GM12892 (cell line): ENCODE measurements around the gene CCDC148.

Experiments
- DNase-seq: peaks from one replicate; pipeline ENCODE4 v3.0.0; 2011; ENCODE audit not compliant: insufficient read length
- FAIRE-seq: peaks from 2 replicates; lab custom pipeline; 2011; peaks lifted over from hg19 to GRCh38; lab: Jason Lieb, UNC
- POLR2A ChIP-seq: IDR thresholded peaks from 2 replicates; pipeline ENCODE4 v1.6.1; 2011; ENCODE audit warnings: low read depth, low read length, control low read depth
- POLR2AphosphoS5 ChIP-seq: IDR thresholded peaks from 2 replicates; pipeline ENCODE4 v1.6.1; 2011; ENCODE audit warnings: low read depth, low read length, control low read depth
- TAF1 ChIP-seq: IDR thresholded peaks from 2 replicates; pipeline ENCODE4 v1.6.1; 2011; ENCODE audit warnings: low read depth, mild to moderate bottlenecking, control low read depth, low read length, borderline replicate concordance

CCDC148 gene

GRCh38 chr2:158405341-158405740, 51.2 kb downstream of the CCDC148 start:
- FAIRE-seq (no peak), DNase-seq (no peak)
- TF ChIP-seq POLR2A (no peak), TAF1 (no peak), POLR2AphosphoS5 (no peak)

DNA sequence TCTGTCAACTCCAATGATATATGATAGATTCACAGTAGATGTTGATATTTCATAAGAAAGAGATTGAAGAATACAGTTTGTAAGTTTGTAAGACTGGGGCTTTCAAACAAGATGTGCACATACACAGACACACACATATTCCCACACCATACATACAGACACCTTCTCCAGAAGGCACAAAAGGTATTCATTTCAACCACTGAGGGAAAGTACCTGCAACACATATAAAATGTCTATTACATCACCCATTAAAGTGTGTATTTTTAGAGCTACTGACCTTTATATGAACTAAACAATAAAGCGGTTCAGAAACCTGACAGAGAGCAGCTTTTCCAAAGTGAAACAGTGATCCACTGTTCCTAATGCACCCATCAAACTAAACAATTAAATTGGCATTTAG, 53.3 kb downstream of the CCDC148 start:
- TF ChIP-seq POLR2AphosphoS5 (no peak), TAF1 (no peak), POLR2A (no peak)
- no peak for FAIRE-seq
- DNase-seq, result no peak

DNA sequence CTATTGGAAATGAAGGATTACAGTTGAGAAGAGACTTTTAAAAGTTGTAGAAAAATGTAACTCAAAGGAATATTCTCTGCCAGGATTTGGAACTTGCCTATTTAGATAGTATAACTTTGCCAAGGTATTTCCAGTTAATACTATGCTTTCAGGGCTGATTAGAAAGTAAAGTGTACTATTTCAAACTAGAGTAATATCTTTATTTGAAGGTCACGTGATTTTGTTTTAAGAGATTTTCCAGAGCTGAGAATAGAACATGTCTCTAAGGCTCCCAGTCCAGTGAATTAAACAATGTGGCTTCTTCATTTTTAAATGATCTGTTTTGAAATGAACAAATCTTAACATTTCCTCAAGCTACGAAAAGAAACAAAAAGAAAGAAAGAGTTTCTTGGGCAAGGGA, 53.9 kb downstream of the CCDC148 start:
- no peak for DNase-seq
- FAIRE-seq, result no peak
- TF ChIP-seq POLR2A (no peak), TAF1 (no peak)

- DNase-seq (no peak), FAIRE-seq (no peak)
- TF ChIP-seq POLR2AphosphoS5 (no peak), TAF1 (no peak), POLR2A (no peak)
Observed at GRCh38 chr2:158395166-158395565, 61.4 kb downstream of the CCDC148 start.

- no peak for FAIRE-seq
- DNase-seq, result no peak
- no peak for TF ChIP-seq POLR2AphosphoS5
- TF ChIP-seq POLR2A, result no peak
- TF ChIP-seq TAF1, result no peak
Observed at GRCh38 chr2:158394453-158394852, 62.1 kb downstream of the CCDC148 start.

DNA sequence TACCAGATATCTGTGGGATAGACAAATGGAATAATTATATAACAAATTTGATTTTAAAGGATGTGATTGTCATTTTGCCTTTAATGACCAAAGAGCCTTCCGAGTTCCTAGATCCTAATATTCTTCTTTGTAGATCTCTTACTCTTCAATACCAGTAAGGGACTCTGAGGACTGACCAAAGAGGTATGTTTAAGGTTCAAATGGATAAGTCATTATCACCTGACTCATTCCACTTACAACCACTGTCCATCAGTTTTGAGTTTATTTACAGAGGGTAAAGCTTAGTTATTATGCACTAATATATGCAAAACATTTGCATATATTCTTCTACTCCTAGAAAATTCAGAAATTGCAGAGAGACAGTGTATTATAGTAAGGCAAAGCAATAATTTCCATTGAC, 62.7 kb downstream of the CCDC148 start:
- DNase-seq (no peak), FAIRE-seq (no peak)
- no peak for TF ChIP-seq POLR2AphosphoS5
- no peak for TF ChIP-seq TAF1
- TF ChIP-seq POLR2A, result no peak

DNA sequence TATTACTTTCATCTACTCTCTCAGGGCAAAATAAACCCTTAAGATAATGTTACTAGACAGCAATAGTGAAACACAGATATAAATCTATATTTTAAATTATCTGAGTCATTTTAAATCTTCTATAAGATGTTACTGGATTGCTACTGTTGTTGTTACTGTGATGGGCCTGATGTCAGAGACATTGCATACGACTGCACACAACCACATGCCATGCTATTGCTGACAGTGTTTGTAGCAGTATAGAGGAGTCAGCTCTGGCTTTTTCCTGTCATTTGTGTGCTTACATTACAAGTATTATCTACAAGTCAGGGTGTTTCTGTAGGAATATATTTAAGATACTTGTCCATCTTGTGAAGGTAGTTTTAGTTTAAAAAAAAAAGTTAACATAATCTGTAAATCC, 63.9 kb downstream of the CCDC148 start:
- TF ChIP-seq POLR2A (no peak), POLR2AphosphoS5 (no peak), TAF1 (no peak)
- FAIRE-seq, result no peak
- DNase-seq, result no peak

- DNase-seq (no peak), FAIRE-seq (no peak)
- TF ChIP-seq POLR2AphosphoS5, result no peak
- no peak for TF ChIP-seq POLR2A
- TF ChIP-seq TAF1, result no peak
Observed at GRCh38 chr2:158391876-158392275, 64.7 kb downstream of the CCDC148 start.

DNA sequence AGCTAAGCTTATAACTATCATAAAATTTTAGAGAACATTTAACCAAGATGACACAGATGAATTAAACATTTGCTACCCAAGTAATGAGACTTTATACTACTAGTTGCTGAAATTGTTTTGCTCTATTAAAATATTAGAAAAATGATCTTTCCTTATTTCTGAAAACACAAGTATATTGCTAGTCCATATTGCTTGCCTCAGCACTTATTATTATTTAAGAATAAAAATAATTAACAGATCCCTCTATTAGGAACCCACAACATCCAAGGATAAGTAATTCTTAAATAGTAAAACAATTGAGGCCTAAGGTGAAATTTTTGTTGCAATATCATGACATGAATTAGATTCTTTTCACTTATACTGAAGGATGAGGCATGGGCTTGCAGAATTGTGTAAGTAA, 65.2 kb downstream of the CCDC148 start:
- no peak for TF ChIP-seq TAF1
- no peak for TF ChIP-seq POLR2AphosphoS5
- no peak for TF ChIP-seq POLR2A
- no peak for DNase-seq
- no peak for FAIRE-seq

- TF ChIP-seq TAF1, result no peak
- TF ChIP-seq POLR2AphosphoS5, result no peak
- TF ChIP-seq POLR2A, result no peak
- no peak for FAIRE-seq
- no peak for DNase-seq
Observed at GRCh38 chr2:158388159-158388558, 68.4 kb downstream of the CCDC148 start.

DNA sequence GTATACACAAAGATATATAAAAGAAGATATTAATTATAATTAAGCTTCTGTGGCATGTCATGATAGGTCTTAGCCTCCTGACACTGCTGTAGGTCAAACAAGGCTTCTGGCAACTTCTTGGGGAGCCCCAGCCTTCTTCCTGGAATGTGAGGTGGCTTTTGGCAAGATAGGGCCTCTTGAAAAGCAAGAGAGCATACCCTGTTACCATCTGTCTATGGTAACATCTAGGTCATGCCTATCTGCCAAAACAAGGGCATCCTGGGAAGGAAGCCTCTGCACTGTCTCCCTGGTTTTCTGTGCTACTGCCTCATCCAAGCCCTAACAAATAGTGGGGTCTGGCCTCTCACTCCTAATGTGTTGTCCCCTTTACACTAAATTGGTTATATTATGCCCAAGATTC, 70.9 kb downstream of the CCDC148 start:
- FAIRE-seq (no peak), DNase-seq (no peak)
- TF ChIP-seq TAF1, result no peak
- TF ChIP-seq POLR2A, result no peak
- TF ChIP-seq POLR2AphosphoS5, result no peak

GRCh38 chr2:158381978-158382377, 74.6 kb downstream of the CCDC148 start:
- no peak for TF ChIP-seq TAF1
- DNase-seq, result no peak
- no peak for FAIRE-seq

DNA sequence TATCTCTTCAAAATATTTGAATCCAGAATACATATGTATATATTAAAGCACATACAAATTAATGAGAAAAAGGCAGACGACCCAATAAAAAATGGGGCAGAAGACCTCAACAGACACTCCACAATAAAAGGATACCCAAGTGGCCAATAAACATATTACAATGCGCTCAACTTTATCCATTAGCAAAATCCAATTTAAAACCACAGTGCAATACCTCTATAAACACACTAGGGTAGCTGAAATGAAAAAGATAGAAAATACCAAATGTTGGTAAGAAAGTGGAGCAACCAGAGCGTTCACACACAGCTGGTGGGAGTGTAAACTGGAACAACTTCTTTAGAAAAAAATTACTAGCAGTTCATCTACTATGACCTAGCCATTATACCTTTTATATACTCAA, 75.3 kb downstream of the CCDC148 start:
- TF ChIP-seq TAF1 (no peak), POLR2A (no peak), POLR2AphosphoS5 (no peak)
- FAIRE-seq (no peak), DNase-seq (no peak)

DNA sequence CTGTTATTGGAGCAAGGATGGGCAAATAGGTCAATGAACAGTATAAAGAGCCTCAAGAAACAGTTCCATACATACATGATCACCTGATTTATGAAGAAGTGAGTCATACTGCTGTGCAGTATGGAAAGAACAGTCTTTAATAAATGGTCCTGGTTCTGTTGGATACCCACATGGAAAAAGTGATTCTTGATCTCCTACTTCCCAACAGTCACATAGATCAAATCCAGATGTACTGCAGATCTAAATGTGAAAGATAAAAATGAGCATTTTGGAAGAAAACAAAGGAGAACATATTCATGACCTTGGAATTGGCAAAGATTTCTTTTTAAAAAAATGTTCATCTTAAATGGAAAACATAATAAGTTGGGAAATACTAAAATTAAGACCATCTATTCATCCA, 75.8 kb downstream of the CCDC148 start:
- FAIRE-seq (no peak), DNase-seq (no peak)
- no peak for TF ChIP-seq POLR2AphosphoS5
- no peak for TF ChIP-seq POLR2A
- TF ChIP-seq TAF1, result no peak
